NCI-H1694 (cell line): Measurements from ENCODE around the gene MGRN1.

Source experiments
- DNase-seq: peaks from one replicate; lab custom pipeline; 2025; lab: John Stamatoyannopoulos, UW

The MGRN1 gene

DNA sequence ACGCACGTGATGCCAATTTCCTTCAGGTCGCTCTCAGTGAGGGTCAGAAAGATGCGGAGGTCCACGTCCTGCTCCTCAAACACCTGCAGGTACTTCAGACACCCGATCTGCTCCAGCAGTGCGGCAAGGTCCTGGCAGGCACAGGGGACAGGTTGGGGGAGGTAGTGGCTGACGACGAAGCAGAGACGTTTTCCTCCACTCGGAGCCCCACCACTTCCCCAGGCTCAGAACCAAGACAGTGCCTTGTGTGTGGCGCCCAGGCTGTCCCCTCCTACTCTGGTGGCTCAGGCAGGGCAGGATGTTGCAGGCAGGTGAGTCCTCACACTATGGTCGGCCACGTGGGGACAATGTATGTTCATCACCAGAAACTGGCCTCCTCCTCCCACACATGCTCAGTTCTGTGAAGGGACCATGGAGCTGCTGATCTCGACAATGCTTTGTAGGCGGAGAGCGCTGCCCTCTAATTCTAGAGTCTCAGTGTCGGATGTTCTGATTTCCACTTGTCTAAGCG is 74.5 kb downstream of the MGRN1 start:
- DNase-seq = no peak

GRCh38 chr16:4700380-4700996 is 75.9 kb downstream of the MGRN1 start:
- DNase-seq = no peak

- DNase-seq = no peak
Measured at GRCh38 chr16:4700997-4701743, 76.5 kb downstream of the MGRN1 start.

- DNase-seq = no peak
Measured at GRCh38 chr16:4701791-4702465, 77.3 kb downstream of the MGRN1 start.

- DNase-seq = no peak
Measured at GRCh38 chr16:4702466-4702808, 77.8 kb downstream of the MGRN1 start.

DNA sequence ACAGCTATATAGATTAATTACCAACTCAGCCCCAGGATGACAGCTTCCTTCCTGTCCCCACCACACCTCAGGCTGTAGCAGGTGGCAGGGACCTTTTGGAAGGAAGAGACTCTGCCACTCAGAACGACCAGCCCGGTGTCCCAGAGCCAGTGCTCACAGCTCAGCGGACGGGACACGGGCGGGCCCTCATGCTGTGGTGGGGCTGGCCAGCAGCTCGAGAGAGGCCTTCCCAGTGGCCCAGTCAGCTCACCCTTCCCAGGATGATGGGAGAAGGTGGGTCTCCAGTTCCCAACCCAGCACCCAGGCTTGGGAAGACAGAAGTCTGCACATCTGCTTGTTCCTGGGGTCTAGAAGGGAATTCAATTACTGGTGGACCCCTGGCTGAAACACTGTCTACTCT is 79.3 kb downstream of the MGRN1 start:
- no peak for DNase-seq

DNA sequence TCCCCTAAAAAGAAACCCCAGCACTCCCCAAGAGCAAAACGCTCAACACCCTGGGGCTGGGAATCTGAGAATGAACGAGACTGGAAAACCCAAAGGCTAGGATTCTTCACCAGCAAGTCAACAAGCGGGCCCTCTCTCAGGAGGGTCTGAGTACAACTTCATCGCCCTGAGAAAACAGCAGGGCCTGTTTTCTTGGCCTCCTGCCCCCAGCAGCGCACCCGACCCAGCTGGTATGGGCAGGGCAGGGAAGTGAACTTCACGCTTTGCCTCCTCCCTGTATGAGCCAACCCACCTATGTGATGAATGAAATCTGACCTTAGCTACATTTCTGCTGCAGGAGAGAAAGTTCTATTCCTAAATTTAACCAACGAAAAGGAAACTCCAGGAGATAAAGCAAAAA is 79.9 kb downstream of the MGRN1 start:
- no peak for DNase-seq

DNA sequence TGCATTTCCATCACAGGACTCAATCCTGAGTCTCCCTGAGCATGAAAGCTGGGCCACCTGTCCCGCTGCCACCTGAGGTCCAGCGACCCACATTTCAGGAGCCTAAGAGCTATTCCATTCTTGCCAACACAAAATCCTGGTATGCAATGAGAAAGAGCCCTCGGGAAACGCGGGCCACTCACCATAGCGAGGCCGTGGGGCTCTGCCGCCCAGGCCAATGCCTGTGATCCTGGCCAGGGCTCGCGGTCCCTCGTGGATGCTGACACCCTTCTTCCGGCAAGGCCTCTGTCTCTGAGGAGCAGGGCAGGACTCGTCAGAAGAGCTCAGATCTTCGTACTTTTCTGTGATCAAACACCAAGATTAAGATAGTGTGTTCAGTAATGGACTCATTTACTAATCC is 80.3 kb downstream of the MGRN1 start:
- no peak for DNase-seq

GRCh38 chr16:4706871-4707270 is 82.2 kb downstream of the MGRN1 start:
- no peak for DNase-seq

DNA sequence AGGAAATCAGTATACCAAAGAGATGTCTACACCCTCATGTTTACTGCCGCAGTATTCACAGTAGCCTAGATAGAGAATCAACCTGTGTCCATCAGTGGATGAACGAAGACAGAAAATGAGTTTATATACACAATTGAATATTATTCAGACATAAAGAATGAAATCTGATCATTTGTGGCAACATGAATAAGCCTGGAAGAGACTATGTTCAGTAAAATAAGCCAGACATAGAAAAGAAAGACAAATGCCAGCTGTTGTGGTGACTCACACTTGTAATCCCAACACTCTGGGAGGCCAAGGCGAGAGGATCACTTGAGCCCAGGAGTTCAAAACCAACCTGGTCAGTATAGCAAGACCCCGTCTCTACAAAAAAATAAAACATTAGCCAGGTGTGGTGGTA is 84.9 kb downstream of the MGRN1 start:
- DNase-seq = no peak

DNA sequence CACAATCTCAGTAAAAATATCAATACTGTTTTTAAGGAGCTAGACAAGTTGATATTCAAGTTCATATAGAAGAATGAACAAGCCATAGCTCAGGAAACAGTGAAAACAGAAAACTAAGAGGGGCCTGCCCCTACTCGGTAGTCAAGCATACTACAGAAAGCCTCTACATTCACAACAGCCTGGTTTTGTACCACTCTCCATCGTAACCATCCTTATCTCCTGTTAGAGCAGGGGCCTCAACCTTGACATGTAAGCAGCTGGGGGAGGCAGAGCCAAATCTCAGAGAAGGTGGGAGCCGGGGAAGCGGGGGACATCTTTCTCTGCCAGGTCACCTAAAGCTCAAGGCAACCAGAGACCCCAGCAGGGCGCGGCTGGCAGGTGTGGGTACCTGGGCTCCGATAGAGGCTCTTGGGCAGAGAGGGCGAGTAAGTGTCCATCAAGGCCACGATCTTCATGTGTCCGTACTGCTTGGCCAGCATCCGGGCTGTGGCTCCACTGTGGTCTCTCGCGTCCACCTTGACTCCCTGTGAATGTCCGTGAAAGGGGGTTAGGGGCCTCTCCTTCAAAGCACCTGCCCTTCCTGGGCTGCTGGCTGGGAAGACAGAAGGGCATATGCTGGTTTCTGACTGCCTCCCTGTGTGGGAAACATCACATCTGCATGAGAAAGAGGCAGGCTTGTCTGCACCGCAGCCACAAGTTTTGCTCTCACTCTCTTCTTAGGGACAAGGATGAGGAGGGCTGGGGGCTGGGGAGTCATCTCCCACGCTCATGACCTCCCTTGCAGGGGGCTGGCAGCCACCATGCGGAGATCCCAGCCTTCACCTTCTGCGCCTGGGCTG is 89.3 kb downstream of the MGRN1 start:
- DNase-seq = no peak

DNA sequence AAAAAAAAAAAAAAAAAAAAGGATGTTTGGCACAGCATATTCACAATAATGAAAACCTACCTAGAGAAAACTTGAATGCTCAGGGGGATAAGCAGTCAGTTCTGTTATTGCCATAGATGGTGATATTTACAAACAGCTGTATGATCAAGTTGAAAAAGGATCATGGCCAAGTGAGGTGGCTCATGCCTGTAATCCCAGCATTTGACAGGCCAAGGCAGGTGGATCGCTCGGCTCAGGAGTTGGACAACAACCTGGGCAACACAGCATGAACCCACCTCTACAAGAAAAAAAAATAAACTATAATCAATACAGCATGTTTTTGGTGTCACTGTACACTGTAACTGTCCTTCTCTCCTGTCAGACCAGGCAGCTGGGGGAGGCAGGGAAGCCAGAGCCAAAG is 90.4 kb downstream of the MGRN1 start:
- no peak for DNase-seq

DNA sequence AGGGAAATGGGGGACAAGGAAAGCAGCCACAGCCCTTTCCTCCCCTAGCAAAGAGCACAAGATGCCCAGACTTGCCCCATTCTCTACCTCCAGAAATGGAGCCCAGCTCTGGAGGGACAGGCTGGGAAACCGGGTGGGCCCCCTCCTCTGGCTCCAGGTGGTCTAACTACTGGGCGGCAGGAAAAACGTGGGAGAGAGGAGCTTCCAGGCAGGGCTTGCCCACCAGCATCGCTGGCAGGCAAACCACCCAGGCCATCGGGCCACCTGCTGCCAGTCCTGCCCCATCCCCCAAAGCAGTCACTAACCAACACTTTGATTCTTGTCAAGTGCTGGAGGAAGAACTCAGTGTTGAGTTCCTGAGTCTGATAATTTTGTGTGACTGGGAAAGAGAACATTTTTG is 93.8 kb downstream of the MGRN1 start:
- no peak for DNase-seq

GRCh38 chr16:4723071-4723767 is 98.6 kb downstream of the MGRN1 start:
- no peak for DNase-seq

- DNase-seq = no peak
Measured at GRCh38 chr16:4724661-4725270, 100.1 kb downstream of the MGRN1 start.

DNA sequence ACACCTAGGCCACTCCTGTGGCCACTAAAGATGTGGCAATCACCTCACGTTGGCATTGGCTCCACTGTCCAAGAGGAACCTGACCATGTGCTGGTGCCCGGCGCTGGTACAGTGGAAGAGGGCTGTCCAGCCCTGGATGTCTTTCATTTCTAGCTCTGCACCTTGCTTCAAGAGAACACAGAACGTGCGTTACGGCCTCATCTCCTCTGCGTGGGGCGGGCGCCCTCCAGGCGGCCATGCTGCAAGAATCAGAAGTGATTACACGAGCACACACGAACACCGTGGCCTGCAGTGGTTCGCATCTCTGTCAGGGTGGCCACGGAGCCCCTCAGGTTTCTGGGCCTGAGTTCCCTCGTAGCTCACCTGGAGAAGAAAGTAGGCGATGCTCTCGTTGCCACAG is 102.0 kb downstream of the MGRN1 start:
- no peak for DNase-seq

- no peak for DNase-seq
Measured at GRCh38 chr16:4728676-4729075, 104.0 kb downstream of the MGRN1 start.

DNA sequence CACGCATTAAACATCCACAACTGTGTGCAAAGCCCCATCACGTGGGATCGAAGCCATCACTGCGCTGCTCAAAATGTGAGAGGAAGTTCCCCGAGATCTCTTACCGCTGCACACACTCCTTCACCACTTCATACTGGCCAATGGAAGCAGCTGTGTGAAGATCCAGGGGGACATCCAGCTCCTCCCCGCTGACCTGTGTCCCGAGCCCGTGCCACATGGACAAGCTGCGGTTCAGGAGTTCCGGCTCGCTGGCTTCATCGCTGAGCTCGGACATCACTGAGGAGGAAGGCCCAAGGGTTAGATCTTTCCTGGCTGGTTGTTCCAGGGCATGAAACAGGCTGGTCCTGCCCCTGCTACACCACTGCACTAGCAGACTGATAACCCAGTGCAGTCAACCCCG is 105.2 kb downstream of the MGRN1 start:
- no peak for DNase-seq

GRCh38 chr16:4733211-4733742 is 108.7 kb downstream of the MGRN1 start:
- no peak for DNase-seq

DNA sequence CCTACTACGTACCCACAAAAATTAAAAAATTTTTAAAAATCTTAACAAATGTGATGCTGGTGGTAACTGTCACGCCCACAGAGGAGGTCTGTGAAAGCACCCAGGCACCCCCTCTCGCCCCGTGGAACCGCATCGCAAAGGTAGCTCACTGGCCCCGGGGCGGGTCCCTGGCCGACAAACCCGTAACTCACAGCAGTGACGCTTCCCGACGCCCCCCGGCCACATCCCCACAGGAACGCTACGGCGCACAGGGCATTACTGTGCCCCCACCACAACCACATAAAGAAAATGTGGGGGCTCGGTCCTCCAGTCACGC is 109.1 kb downstream of the MGRN1 start:
- DNase-seq = no peak

GRCh38 chr16:4734063-4734729 is 109.6 kb downstream of the MGRN1 start, which contains the start of the genes ANKS3 and DNAAF8:
TSS of gene ANKS3 (minus strand) at chr16:4734271. CDS start at chr16:4730149, 4,122 bp downstream.
TSS of gene DNAAF8 (plus strand) at chr16:4734537. CDS start at chr16:4736515, 1,978 bp downstream.
- DNase-seq = no peak
